Effector memory CD8-positive, alpha-beta T cell (primary cell): ENCODE data around the gene MAP3K5.

ENCODE experiments used
- ATAC-seq: fragments of 150-1000 bp; cut with Tn5 transposase; replicated peaks from 2 replicates; pipeline ENCODE4 v1.10.0; 2021; ENCODE audit warnings: mild to moderate bottlenecking, moderate library complexity
- DNase-seq, 3 experiments: peaks; one replicate each; pipeline ENCODE4 v3.0.0; 2021
- H3K27ac Mint-ChIP-seq, 2 donors: one replicate each; pipeline ENCODE4 v1.8.0; 2022; ENCODE audit warnings: mild to moderate bottlenecking in 2 of 2, mixed read lengths in 2 of 2, moderate library complexity in 2 of 2
- H3K27me3 Mint-ChIP-seq, 2 donors: one replicate each; pipeline ENCODE4 v1.8.0; 2022; ENCODE audit warnings: mixed read lengths in 2 of 2
- H3K36me3 Mint-ChIP-seq: one replicate; pipeline ENCODE4 v1.8.0; 2022; ENCODE audit warnings: mild to moderate bottlenecking, moderate library complexity, mixed read lengths; ENCODE audit not compliant: insufficient read depth
- H3K4me1 Mint-ChIP-seq, 2 donors: one replicate each; pipeline ENCODE4 v1.8.0; 2022; ENCODE audit warnings: low read depth in 2 of 2, mixed read lengths in 2 of 2
- H3K4me3 Mint-ChIP-seq, 2 donors: one replicate each; pipeline ENCODE4 v1.8.0; 2022; ENCODE audit warnings: mild to moderate bottlenecking in 2 of 2, mixed read lengths in 2 of 2, moderate library complexity in 2 of 2
- H3K9me3 Mint-ChIP-seq, 2 donors: one replicate each; pipeline ENCODE4 v1.8.0; 2022; ENCODE audit warnings: mixed read lengths in 2 of 2

The MAP3K5 gene

GRCh38 chr6:136747507-136747906 is 44.8 kb downstream of the MAP3K5 start:
- H3K4me3 Mint-ChIP-seq = no peak overlapping the region
- H3K27me3 Mint-ChIP-seq = no peaks in the 10 kb centered on the region
- DNase-seq (no peak), ATAC-seq (no peak)
- H3K36me3 Mint-ChIP-seq = peaks cover 3% of the 10 kb centered on the region
- no peaks in the 10 kb centered on the region for H3K9me3 Mint-ChIP-seq
- H3K27ac Mint-ChIP-seq = peak overlapping the region in 1 of 2 donors; percentile 67
- H3K4me1 Mint-ChIP-seq = peaks cover 52 to 62% of the 10 kb centered on the region in 2 donors

GRCh38 chr6:136745300-136745699 is 47.0 kb downstream of the MAP3K5 start:
- no peak for DNase-seq
- peaks cover 3% of the 10 kb centered on the region for H3K36me3 Mint-ChIP-seq
- H3K27me3 Mint-ChIP-seq = no peaks in the 10 kb centered on the region
- H3K4me3 Mint-ChIP-seq = no peak overlapping the region
- H3K9me3 Mint-ChIP-seq = no peaks in the 10 kb centered on the region
- ATAC-seq = no peak
- H3K27ac Mint-ChIP-seq = peak overlapping the region in 1 of 2 donors; percentile 80
- peaks cover 40 to 50% of the 10 kb centered on the region in 2 donors for H3K4me1 Mint-ChIP-seq

- no peaks in the 10 kb centered on the region for H3K9me3 Mint-ChIP-seq
- no peaks in the 10 kb centered on the region for H3K27me3 Mint-ChIP-seq
- ATAC-seq = no peak
- H3K36me3 Mint-ChIP-seq = peaks cover 3% of the 10 kb centered on the region
- no peak for DNase-seq
- H3K4me3 Mint-ChIP-seq = no peak overlapping the region
- H3K4me1 Mint-ChIP-seq = peaks cover 40 to 49% of the 10 kb centered on the region in 2 donors
- H3K27ac Mint-ChIP-seq = no peak overlapping the region
These were observed 47.4 kb downstream of the MAP3K5 start for GRCh38 chr6:136744889-136745288.

GRCh38 chr6:136742125-136742524 is 50.2 kb downstream of the MAP3K5 start:
- H3K9me3 Mint-ChIP-seq = no peaks in the 10 kb centered on the region
- DNase-seq (no peak), ATAC-seq (no peak)
- H3K27ac Mint-ChIP-seq = peak overlapping the region in 1 of 2 donors; percentile 32
- H3K4me1 Mint-ChIP-seq = peaks cover 39 to 53% of the 10 kb centered on the region in 2 donors
- peaks cover 7% of the 10 kb centered on the region for H3K36me3 Mint-ChIP-seq
- no peaks in the 10 kb centered on the region for H3K27me3 Mint-ChIP-seq
- no peak overlapping the region for H3K4me3 Mint-ChIP-seq

- Mint-ChIP-seq H3K4me3 (no peak overlapping the region), H3K36me3 (peaks cover 10% of the 10 kb centered on the region), H3K27me3 (no peaks in the 10 kb centered on the region), H3K4me1 (peaks cover 37 to 58% of the 10 kb centered on the region in 2 donors), H3K9me3 (no peaks in the 10 kb centered on the region), H3K27ac (peak overlapping the region in 1 of 2 donors; percentile 48)
- no peak for ATAC-seq
- DNase-seq = no peak
These were observed 52.0 kb downstream of the MAP3K5 start for GRCh38 chr6:136740050-136740974.

GRCh38 chr6:136739501-136739900 is 52.8 kb downstream of the MAP3K5 start:
- ATAC-seq = no peak
- DNase-seq = no peak
- H3K27me3 Mint-ChIP-seq = no peaks in the 10 kb centered on the region
- no peak overlapping the region for H3K4me3 Mint-ChIP-seq
- H3K4me1 Mint-ChIP-seq = peaks cover 38 to 61% of the 10 kb centered on the region in 2 donors
- peaks cover 10% of the 10 kb centered on the region for H3K36me3 Mint-ChIP-seq
- H3K27ac Mint-ChIP-seq = no peak overlapping the region
- H3K9me3 Mint-ChIP-seq = no peaks in the 10 kb centered on the region

- Mint-ChIP-seq H3K36me3 (peaks cover 10% of the 10 kb centered on the region), H3K27me3 (no peaks in the 10 kb centered on the region), H3K4me1 (peaks cover 40 to 59% of the 10 kb centered on the region in 2 donors), H3K9me3 (no peaks in the 10 kb centered on the region), H3K27ac (no peak overlapping the region), H3K4me3 (no peak overlapping the region)
- DNase-seq (no peak), ATAC-seq (no peak)
These were observed 53.2 kb downstream of the MAP3K5 start for GRCh38 chr6:136739071-136739470.

GRCh38 chr6:136738692-136739057 is 53.6 kb downstream of the MAP3K5 start:
- Mint-ChIP-seq H3K27me3 (no peaks in the 10 kb centered on the region), H3K36me3 (peaks cover 10% of the 10 kb centered on the region), H3K27ac (no peak overlapping the region), H3K4me3 (no peak overlapping the region), H3K4me1 (peaks cover 41 to 56% of the 10 kb centered on the region in 2 donors), H3K9me3 (no peaks in the 10 kb centered on the region)
- DNase-seq (no peak), ATAC-seq (no peak)

GRCh38 chr6:136737871-136738691 is 54.2 kb downstream of the MAP3K5 start:
- Mint-ChIP-seq H3K36me3 (peaks cover 10% of the 10 kb centered on the region), H3K27me3 (no peaks in the 10 kb centered on the region), H3K27ac (no peak overlapping the region), H3K4me3 (no peak overlapping the region), H3K4me1 (peaks cover 39 to 53% of the 10 kb centered on the region in 2 donors), H3K9me3 (no peaks in the 10 kb centered on the region)
- ATAC-seq (no peak), DNase-seq (no peak)

GRCh38 chr6:136737374-136737844 is 54.9 kb downstream of the MAP3K5 start:
- Mint-ChIP-seq H3K4me1 (peaks cover 36 to 49% of the 10 kb centered on the region in 2 donors), H3K27ac (no peak overlapping the region), H3K36me3 (peaks cover 7% of the 10 kb centered on the region), H3K4me3 (no peak overlapping the region), H3K9me3 (no peaks in the 10 kb centered on the region), H3K27me3 (no peaks in the 10 kb centered on the region)
- ATAC-seq (no peak), DNase-seq (no peak)

GRCh38 chr6:136736281-136736960 is 55.9 kb downstream of the MAP3K5 start:
- Mint-ChIP-seq H3K27me3 (no peaks in the 10 kb centered on the region), H3K9me3 (no peaks in the 10 kb centered on the region), H3K36me3 (peaks cover 13% of the 10 kb centered on the region), H3K27ac (no peak overlapping the region), H3K4me1 (peaks cover 36 to 52% of the 10 kb centered on the region in 2 donors), H3K4me3 (no peak overlapping the region)
- ATAC-seq (no peak), DNase-seq (no peak)

- H3K4me1 Mint-ChIP-seq = peaks cover 35 to 56% of the 10 kb centered on the region in 2 donors
- H3K27ac Mint-ChIP-seq = no peak overlapping the region
- DNase-seq (no peak), ATAC-seq (no peak)
- H3K27me3 Mint-ChIP-seq = no peaks in the 10 kb centered on the region
- no peak overlapping the region for H3K4me3 Mint-ChIP-seq
- peaks cover 13% of the 10 kb centered on the region for H3K36me3 Mint-ChIP-seq
- no peaks in the 10 kb centered on the region for H3K9me3 Mint-ChIP-seq
These were observed 57.3 kb downstream of the MAP3K5 start for GRCh38 chr6:136734977-136735376.

GRCh38 chr6:136732889-136733288 is 59.4 kb downstream of the MAP3K5 start:
- peaks cover 9% of the 10 kb centered on the region for H3K36me3 Mint-ChIP-seq
- ATAC-seq (no peak), DNase-seq (no peak)
- no peaks in the 10 kb centered on the region for H3K9me3 Mint-ChIP-seq
- no peak overlapping the region for H3K4me3 Mint-ChIP-seq
- no peaks in the 10 kb centered on the region for H3K27me3 Mint-ChIP-seq
- peaks cover 36 to 51% of the 10 kb centered on the region in 2 donors for H3K4me1 Mint-ChIP-seq
- H3K27ac Mint-ChIP-seq = no peak overlapping the region
